ENCODE results near the gene SERPINE1.

DNA sequence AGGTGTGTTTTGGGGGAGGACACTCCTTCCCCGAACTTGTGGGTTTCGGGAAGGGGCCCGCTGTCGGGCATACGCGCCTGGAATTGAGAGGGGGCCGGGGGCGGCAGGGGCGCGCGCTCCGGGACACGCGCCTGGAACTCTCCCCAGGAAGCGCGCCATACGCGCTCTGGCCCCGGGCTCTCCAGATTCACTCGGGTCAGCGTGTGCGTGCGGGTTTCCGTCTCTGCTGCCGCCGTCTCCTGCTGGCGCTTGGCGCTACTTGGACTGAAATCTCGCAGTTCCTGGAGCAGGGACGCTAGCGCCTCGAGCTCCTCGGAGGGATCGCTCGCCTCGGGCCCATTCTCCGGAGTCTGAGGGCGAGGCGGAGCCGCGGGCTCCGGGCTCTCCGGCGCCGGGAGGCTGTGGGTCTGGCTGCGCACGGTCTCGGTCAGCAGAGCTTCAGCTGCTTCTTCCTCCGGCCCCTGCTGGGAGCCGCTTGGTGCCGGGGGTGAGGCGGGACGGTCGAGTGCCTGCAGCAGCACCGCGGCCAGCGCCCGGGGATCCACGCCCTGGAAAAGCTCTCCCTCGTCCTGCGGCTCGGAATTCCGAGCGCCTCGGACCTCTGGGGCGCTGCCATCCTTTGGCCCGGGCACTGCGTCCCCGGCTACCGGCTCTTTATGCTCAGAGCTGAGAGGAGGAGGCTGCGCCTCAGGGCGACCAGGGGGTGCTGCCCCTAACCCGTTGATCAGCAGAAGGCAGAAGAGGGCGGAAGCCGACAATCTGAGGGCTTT, 37.4 kb downstream of the SERPINE1 start:
- no peak for TF ChIP-seq CTCF (conservative IDR thresholded peaks at IDR 0.05 in 1 of 2, IDR thresholded peaks at IDR 0.05 in 1 of 2; ENCODE audit: extremely low read depth in 1 of 2, insufficient read depth in 1 of 2, low read depth in 1 of 2, low read length in 2 of 2)
- TF ChIP-seq EZH2 (IDR thresholded peaks at IDR 0.05; ENCODE audit: borderline replicate concordance, low read length): no peak
